H1 (cell line): Measurements from ENCODE around the gene GGT5. TPM values are rescaled to one million over a fixed set of nuclear protein-coding genes. Genes with fewer than 3 reads are reported as not detected.

Experiments
- CTCF ChIA-PET: fragments of 300-600 bp; sonication (Branson Sonifier 250); formaldehyde crosslinking; loops from one replicate; lab custom pipeline; 2021; ENCODE audit not compliant: partially characterized antibody; lab: Charles Lee
- POLR2A ChIA-PET: fragments of 300-600 bp; sonication (Branson Sonifier 250); formaldehyde crosslinking; loops from one replicate; lab custom pipeline; 2021; ENCODE audit warnings: inconsistent platforms; ENCODE audit not compliant: partially characterized antibody; lab: Charles Lee
- DNase-seq, 2 experiments: peaks; one replicate each; pipeline versions ENCODE4 v3.0.0 to v3.0.0-alpha.2; 2010 to 2022; ENCODE audit warnings: low spot score in 2 of 2, low read depth in 1 of 2, mixed read lengths in 1 of 2
- FAIRE-seq: peaks from 2 replicates; lab custom pipeline; 2011; peaks lifted over from hg19 to GRCh38; lab: Jason Lieb, UNC
- H2AFZ ChIP-seq: 2 replicates; pipeline ENCODE4 v1.8.1; 2012; ENCODE audit warnings: low read length, inconsistent platforms
- H2AK5ac ChIP-seq: 2 replicates; pipeline ENCODE4 v1.6.1; 2013; ENCODE audit warnings: low read depth, low read length
- H2BK120ac ChIP-seq: replicated peaks from 2 replicates; pipeline ENCODE3; 2013; ENCODE audit warnings: low read depth, low read length, inconsistent platforms
- H2BK12ac ChIP-seq: 2 replicates; pipeline ENCODE4 v1.6.1; 2013; ENCODE audit warnings: low read depth, low read length
- H2BK15ac ChIP-seq: 2 replicates; pipeline ENCODE4 v1.6.1; 2013; ENCODE audit warnings: low read length
- H2BK20ac ChIP-seq: 2 replicates; pipeline ENCODE4 v1.6.1; 2013; ENCODE audit warnings: low read length
- H2BK5ac ChIP-seq: 2 replicates; pipeline ENCODE4 v1.6.1; 2013; ENCODE audit warnings: low read depth, low read length
- H3K14ac ChIP-seq: 2 replicates; pipeline ENCODE4 v1.6.1; 2013; ENCODE audit warnings: inconsistent platforms; ENCODE audit not compliant: insufficient read length
- H3K18ac ChIP-seq: 2 replicates; pipeline ENCODE4 v1.6.1; 2013; ENCODE audit warnings: low read length; ENCODE audit errors: extremely low read depth
- H3K23ac ChIP-seq: 2 replicates; pipeline ENCODE4 v1.6.1; 2013; ENCODE audit warnings: inconsistent platforms; ENCODE audit not compliant: insufficient read length
- H3K23me2 ChIP-seq: 2 replicates; pipeline ENCODE4 v1.6.1; 2013; ENCODE audit warnings: low read depth, low read length
- H3K27ac ChIP-seq: 2 replicates; pipeline ENCODE4 v1.6.1; 2011; ENCODE audit warnings: low read depth, low read length, inconsistent platforms
- H3K27me3 ChIP-seq, 4 experiments: replicated peaks in 1 of 4; 1 replicate in 1 of 4; 2 replicates in 3 of 4; pipeline versions ENCODE4 v1.6.1 to v1.8.1; 2011 to 2013; ENCODE audit warnings: low read length in 3 of 4, mild to moderate bottlenecking in 3 of 4, inconsistent platforms in 2 of 4, mixed read lengths in 2 of 4, moderate library complexity in 1 of 4; ENCODE audit not compliant: control insufficient read depth in 3 of 4, insufficient read depth in 3 of 4; ENCODE audit errors: extremely low read depth in 1 of 4
- H3K36me3 ChIP-seq, 4 experiments: 2 replicates each; pipeline versions ENCODE4 v1.6.1 to v1.8.1; 2011 to 2013; ENCODE audit warnings: mild to moderate bottlenecking in 4 of 4, low read length in 3 of 4, moderate library complexity in 2 of 4, control low read depth in 1 of 4, inconsistent platforms in 1 of 4; ENCODE audit not compliant: insufficient read depth in 4 of 4, control insufficient read depth in 2 of 4
- H3K4ac ChIP-seq: replicated peaks from 2 replicates; pipeline ENCODE3; 2013; ENCODE audit warnings: low read length, low read depth, mixed read lengths, inconsistent platforms; ENCODE audit not compliant: insufficient read length
- H3K4me1 ChIP-seq, 4 experiments: replicated peaks in 1 of 4; 1 replicate in 1 of 4; 2 replicates in 3 of 4; pipeline versions ENCODE4 v1.6.1 to v1.8.1; 2011 to 2013; ENCODE audit warnings: low read length in 3 of 4, inconsistent platforms in 2 of 4, mixed read lengths in 1 of 4; ENCODE audit not compliant: insufficient read depth in 4 of 4, control insufficient read depth in 3 of 4
- H3K4me2 ChIP-seq, 2 experiments: 2 replicates each; pipeline versions ENCODE4 v1.6.1 to v1.8.1; 2011 to 2013; ENCODE audit warnings: low read depth in 2 of 2, low read length in 2 of 2, control low read depth in 1 of 2, inconsistent platforms in 1 of 2, mild to moderate bottlenecking in 1 of 2; ENCODE audit not compliant: insufficient read depth in 1 of 2
- H3K4me3 ChIP-seq, 4 experiments: fragments of 200-600, 300-600 bp in 1 of 4; sonication (generic), shearing (Covaris generic), sonication (Bioruptor Twin) in 1 of 4; 2 replicates each; pipeline versions ENCODE4 v1.5.1 to v1.8.1; 2011 to 2016; ENCODE audit warnings: low read length in 4 of 4, low read depth in 3 of 4, control low read depth in 2 of 4, inconsistent platforms in 2 of 4, mild to moderate bottlenecking in 2 of 4, mixed read lengths in 1 of 4, moderate library complexity in 1 of 4; ENCODE audit not compliant: insufficient read depth in 2 of 4; ENCODE audit errors: extremely low read depth in 1 of 4
- H3K56ac ChIP-seq: replicated peaks from 2 replicates; pipeline ENCODE3; 2013; ENCODE audit warnings: low read depth, mild to moderate bottlenecking, mixed read lengths, low read length, inconsistent platforms; ENCODE audit not compliant: insufficient read length
- H3K79me1 ChIP-seq: 2 replicates; pipeline ENCODE4 v1.6.1; 2013; ENCODE audit warnings: low read depth, low read length, control low read depth
- H3K79me2 ChIP-seq, 2 experiments: 2 replicates each; pipeline versions ENCODE4 v1.6.1 to v1.8.1; 2012 to 2013; ENCODE audit warnings: low read length in 2 of 2, mild to moderate bottlenecking in 2 of 2, inconsistent platforms in 1 of 2; ENCODE audit not compliant: insufficient read depth in 2 of 2, control insufficient read depth in 1 of 2
- H3K9ac ChIP-seq, 4 experiments: replicated peaks in 1 of 4; 1 replicate in 1 of 4; 2 replicates in 3 of 4; pipeline versions ENCODE4 v1.6.1 to v1.8.1; 2011 to 2013; ENCODE audit warnings: low read depth in 3 of 4, low read length in 3 of 4, control low read depth in 2 of 4, mild to moderate bottlenecking in 2 of 4, moderate library complexity in 2 of 4, inconsistent platforms in 1 of 4; ENCODE audit errors: extremely low read depth in 1 of 4
- H3K9me3 ChIP-seq, 2 experiments: 2 replicates each; pipeline versions ENCODE4 v1.6.1 to v1.8.1; 2012 to 2013; ENCODE audit warnings: mild to moderate bottlenecking in 2 of 2, moderate library complexity in 2 of 2, control low read depth in 1 of 2, inconsistent platforms in 1 of 2, low read depth in 1 of 2, low read length in 1 of 2, mixed read lengths in 1 of 2; ENCODE audit not compliant: insufficient read depth in 2 of 2
- H4K20me1 ChIP-seq, 2 experiments: replicated peaks in 1 of 2; 2 replicates each; pipeline versions ENCODE3 to v1.8.1; 2011 to 2013; ENCODE audit warnings: inconsistent platforms in 2 of 2, low read length in 2 of 2, mild to moderate bottlenecking in 1 of 2; ENCODE audit not compliant: insufficient read depth in 2 of 2, control insufficient read depth in 1 of 2
- H4K5ac ChIP-seq: 2 replicates; pipeline ENCODE4 v1.6.1; 2013; ENCODE audit warnings: low read length, low read depth, mixed read lengths, inconsistent platforms; ENCODE audit not compliant: insufficient read length
- H4K8ac ChIP-seq: 2 replicates; pipeline ENCODE4 v1.8.0; 2013; ENCODE audit warnings: mild to moderate bottlenecking, moderate library complexity, low read length, inconsistent platforms; ENCODE audit not compliant: insufficient read depth; ENCODE audit errors: extremely low read depth
- H4K91ac ChIP-seq: replicated peaks from 2 replicates; pipeline ENCODE3; 2013; ENCODE audit warnings: low read length, mixed read lengths, inconsistent platforms; ENCODE audit not compliant: insufficient read length
- BCL11A ChIP-seq, 2 experiments: IDR thresholded peaks; one replicate each; pipeline ENCODE4 v1.6.1; 2011; ENCODE audit warnings: low read depth in 2 of 2, low read length in 2 of 2, mild to moderate bottlenecking in 2 of 2
- CHD2 ChIP-seq: IDR thresholded peaks from 2 replicates; pipeline ENCODE4 v1.6.1; 2012; ENCODE audit warnings: low read length, improper control_type of control experiment
- EP300 ChIP-seq, 2 experiments: IDR thresholded peaks; 1 replicate in 1 of 2; 2 replicates in 1 of 2; pipeline ENCODE4 v1.6.1; 2011 to 2012; ENCODE audit warnings: low read depth in 2 of 2, low read length in 2 of 2, mild to moderate bottlenecking in 2 of 2, borderline replicate concordance in 1 of 2, inconsistent platforms in 1 of 2, moderate library complexity in 1 of 2
- NANOG ChIP-seq: IDR thresholded peaks from 2 replicates; pipeline ENCODE4 v1.6.1; 2011; ENCODE audit warnings: low read length, low read depth, mild to moderate bottlenecking, inconsistent platforms; ENCODE audit not compliant: insufficient read depth, poor library complexity, severe bottlenecking
- RBBP5 ChIP-seq: IDR thresholded peaks from 2 replicates; pipeline ENCODE4 v1.7.1; 2012; ENCODE audit warnings: low read depth, mild to moderate bottlenecking, inconsistent platforms, low read length, moderate library complexity, borderline replicate concordance
- RFX5 ChIP-seq: IDR thresholded peaks from 2 replicates; pipeline ENCODE4 v1.6.1; 2011; ENCODE audit warnings: low read depth, low read length, improper control_type of control experiment, borderline replicate concordance
- RXRA ChIP-seq: IDR thresholded peaks from 2 replicates; pipeline ENCODE4 v1.6.1; 2011; ENCODE audit warnings: low read depth, mild to moderate bottlenecking, low read length, moderate library complexity; ENCODE audit not compliant: insufficient read depth
- SP2 ChIP-seq: IDR thresholded peaks from 2 replicates; pipeline ENCODE4 v1.6.1; 2012; ENCODE audit warnings: mild to moderate bottlenecking, low read length, inconsistent platforms
- TBP ChIP-seq: IDR thresholded peaks from 2 replicates; pipeline ENCODE4 v1.6.1; 2011; ENCODE audit warnings: low read depth, low read length, improper control_type of control experiment
- WGBS, 2 experiments: shearing (Covaris generic) in 1 of 2; methylation state at CpG; one replicate each; pipeline versions ENCODE4 v1.1.6 to v1.1.7; 2013 to 2015; ENCODE audit warnings: low lambda C conversion rate in 2 of 2, mixed read lengths in 2 of 2, inconsistent platforms in 1 of 2, low coverage in 1 of 2, missing lambda C conversion rate in 1 of 2; ENCODE audit not compliant: insufficient replicate concordance in 2 of 2, insufficient coverage in 1 of 2, insufficient read length in 1 of 2; ENCODE audit errors: extremely low coverage in 1 of 2, missing lambda C conversion rate in 1 of 2; 5-methylcytosine and 5-hydroxymethylcytosine counted together
- polyA plus RNA-seq, 7 experiments: library from polyadenylated mRNA; depleted of rRNA in 3 of 7; stranded (reverse) in 5 of 7; unstranded in 2 of 7; fragments of >200 nt in 5 of 7; fragments of 200-250 nt in 2 of 7; gene quantifications; 1 replicate in 5 of 7; 2 replicates in 1 of 7; 4 replicates in 1 of 7; pipeline versions ENCODE4 v1.2.1 to v1.2.3, GENCODE V29; 2011 to 2013; ENCODE audit warnings: missing spikeins in 2 of 7, mixed read lengths in 2 of 7
- total RNA-seq: library from RNA; stranded (reverse); fragmentation: NEBNext Ultra II Directional; extraction: Animal tissue kit (Norgen Biotek cat#: 25700); gene quantifications from 2 replicates; pipeline ENCODE4 v1.2.1, GENCODE V29; 2021
- TF ChIP-seq, protein P1 (sequence below): IDR thresholded peaks from 2 replicates; pipeline ENCODE4 v1.6.1; 2012; ENCODE audit warnings: inconsistent platforms
- TF ChIP-seq, protein P2 (sequence below): IDR thresholded peaks from 2 replicates; pipeline ENCODE4 v1.6.1; 2012; ENCODE audit warnings: inconsistent platforms

The GGT5 gene
- total and polyA plus RNA-seq, 2 of the 8 experiments (the other 6 are each of a cell fraction or from before 2014, with no cell fraction given), result 0.05 TPM; not detected in 1

DNA sequence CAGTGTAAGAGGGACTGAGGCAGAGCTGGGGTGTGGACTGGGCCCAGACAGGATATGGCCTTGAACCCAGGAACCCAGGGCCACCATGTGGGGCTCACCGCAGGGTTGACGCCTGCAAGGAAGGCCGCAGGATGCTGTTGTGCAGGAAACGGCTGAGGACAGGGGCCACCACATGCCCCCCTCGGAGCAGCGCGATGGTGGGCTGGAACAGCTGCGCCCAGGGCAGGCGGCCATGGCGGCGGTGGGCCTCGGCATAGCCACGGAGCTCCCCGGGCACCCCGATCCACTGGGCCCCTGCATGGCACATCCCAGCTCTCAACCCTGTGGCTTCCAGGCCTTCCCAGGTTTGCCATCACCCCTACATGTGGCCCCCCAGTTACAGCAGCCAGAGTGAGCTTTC is 12.2 kb downstream of the GGT5 start:
- ChIA-PET POLR2A (no interaction called here), CTCF (interaction anchor here (0.6 to 6.9 kb wide), 9 partner anchors 7 to 674 kb away, joined by 3 to 96 read pairs (median 20); partner anchors contain the start of gene GGT5)
- no peak overlapping the region for H2BK5ac ChIP-seq
- no peaks in the 10 kb centered on the region for H3K9me3 ChIP-seq
- no peak overlapping the region for H2BK120ac ChIP-seq
- no peak overlapping the region for H2AK5ac ChIP-seq
- H3K9ac ChIP-seq, result no peak overlapping the region
- no peaks in the 10 kb centered on the region for H3K79me2 ChIP-seq
- no peak overlapping the region for H3K27ac ChIP-seq
- no peaks in the 10 kb centered on the region; a peak in 2 of 7 replicates for H3K27me3 ChIP-seq
- H3K4me1 ChIP-seq, result peaks cover 0 to 5% (median 4%) of the 10 kb centered on the region in 4 experiments; a peak in 3 of 7 replicates
- H2BK20ac ChIP-seq, result no peak overlapping the region
- H2BK15ac ChIP-seq, result no peak overlapping the region
- H3K36me3 ChIP-seq, result no peaks in the 10 kb centered on the region
- DNase-seq (no peak), FAIRE-seq (no peak)
- H3K18ac ChIP-seq, result no peak overlapping the region
- no peak overlapping the region for H3K4ac ChIP-seq
- H2AFZ ChIP-seq, result no peak overlapping the region
- WGBS, 2 experiments, result 85% methylated on average over 15 of the region's 15 CpGs; no CpG with 5 or more reads in 1 of the 2 experiments
- H3K4me2 ChIP-seq, result no peak overlapping the region
- H3K79me1 ChIP-seq, result no peaks in the 10 kb centered on the region
- TF ChIP-seq NANOG (no peak), RXRA (no peak), CHD2 (no peak), RFX5 (no peak), BCL11A (IDR thresholded peaks at IDR 0.05; ENCODE audit: low read depth in 2 of 2, low read length in 2 of 2) (no peak), TBP (no peak), SP2 (no peak), EP300 (IDR thresholded peaks at IDR 0.05; ENCODE audit: borderline replicate concordance in 1 of 2, low read depth in 2 of 2, low read length in 2 of 2) (no peak), RBBP5 (no peak)
- TF ChIP-seq, protein P1, sequence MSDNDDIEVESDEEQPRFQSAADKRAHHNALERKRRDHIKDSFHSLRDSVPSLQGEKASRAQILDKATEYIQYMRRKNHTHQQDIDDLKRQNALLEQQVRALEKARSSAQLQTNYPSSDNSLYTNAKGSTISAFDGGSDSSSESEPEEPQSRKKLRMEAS, result no peak
- TF ChIP-seq, protein P2, sequence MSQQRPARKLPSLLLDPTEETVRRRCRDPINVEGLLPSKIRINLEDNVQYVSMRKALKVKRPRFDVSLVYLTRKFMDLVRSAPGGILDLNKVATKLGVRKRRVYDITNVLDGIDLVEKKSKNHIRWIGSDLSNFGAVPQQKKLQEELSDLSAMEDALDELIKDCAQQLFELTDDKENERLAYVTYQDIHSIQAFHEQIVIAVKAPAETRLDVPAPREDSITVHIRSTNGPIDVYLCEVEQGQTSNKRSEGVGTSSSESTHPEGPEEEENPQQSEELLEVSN, result no peak
- no peaks in the 10 kb centered on the region for H4K20me1 ChIP-seq
- no peak overlapping the region for H2BK12ac ChIP-seq
- H3K23me2 ChIP-seq, result no peaks in the 10 kb centered on the region
- no peak overlapping the region for H3K56ac ChIP-seq
- no peak overlapping the region for H3K4me3 ChIP-seq
- H3K23ac ChIP-seq, result no peak overlapping the region
- no peak overlapping the region for H4K91ac ChIP-seq
- H4K8ac ChIP-seq, result no peak overlapping the region
- H3K14ac ChIP-seq, result no peak overlapping the region
- no peak overlapping the region for H4K5ac ChIP-seq
